ENCODE results near the gene NUDT11. TPM values are rescaled to one million over a fixed set of nuclear protein-coding genes. Genes with fewer than 3 reads are reported as not detected.
"Not testable (repeated sequence)": the region's sequence is repeated elsewhere in the genome, so short reads cannot be mapped to it uniquely, and the experiment has no call there.

NUDT11 gene
- under 1 TPM in 4 of 6 donors, not detected in 2; 0.16 to 0.32 (median 0.23) TPM for polyA plus RNA-seq (ENCODE audit: low read depth in 6 of 6)

DNA sequence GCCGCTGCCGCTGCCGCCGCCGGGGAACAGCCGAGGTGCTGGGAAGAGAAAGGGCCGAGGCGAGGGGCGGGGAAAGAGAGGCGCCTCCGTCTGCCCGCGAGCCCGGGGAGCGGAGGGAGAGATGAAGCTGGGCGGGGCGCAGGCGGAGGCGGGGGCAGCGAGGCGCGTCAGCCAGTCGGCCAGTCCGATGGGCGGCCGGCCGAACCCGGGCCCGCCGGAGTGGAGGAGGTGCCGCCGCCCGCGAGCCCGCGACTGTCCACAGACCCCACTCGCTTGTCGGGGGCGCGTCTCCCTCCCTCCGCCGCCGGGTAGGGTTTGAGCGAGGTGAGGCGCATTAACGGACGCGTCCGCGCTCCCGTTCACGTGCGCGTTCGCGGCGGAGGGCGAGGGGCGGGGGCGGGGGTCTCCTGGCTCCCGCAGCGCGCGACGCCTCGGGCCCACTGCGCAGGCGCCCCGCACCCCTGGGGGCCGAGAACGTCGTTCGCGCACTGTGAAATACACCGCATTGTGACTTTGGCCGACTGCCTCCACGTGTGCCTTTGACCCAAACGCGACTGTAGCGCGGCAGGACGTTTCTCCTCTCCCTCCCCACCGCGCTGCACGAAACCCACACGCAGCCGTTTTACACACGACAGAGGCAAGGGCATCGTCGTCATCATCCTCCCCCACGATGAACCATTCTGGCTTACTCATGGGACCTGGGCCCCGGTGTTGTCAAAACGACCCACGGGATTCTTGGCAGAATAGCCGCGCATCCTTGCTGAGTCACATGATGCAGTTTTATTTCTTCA, at the start of gene NUDT11:
NUDT11 (minus strand) TSS at position 92 of the 791 bp plus-strand sequence. CDS start 148 bp downstream, outside the sequence.
- Mint-ChIP-seq H3K27ac (peak within 1 kb of the TSS in 3 of 6 donors; percentile 67 to 88 (median 81)), H3K9me3 (peaks cover 0 to 10% (median 6%) of the 10 kb centered on the region in 7 donors), H3K4me1 (peaks cover 6 to 12% (median 11%) of the 10 kb centered on the region in 3 donors), H3K36me3 (no peaks in the 10 kb centered on the region), H3K4me3 (peak within 1 kb of the TSS; percentile 83 to 93 (median 88)), H3K27me3 (peaks cover 5 to 22% (median 21%) of the 10 kb centered on the region in 3 donors)
- DNase-seq, result no peak
- ATAC-seq (ENCODE audit: low read depth in 2 of 2), result peak; percentile 48

DNA sequence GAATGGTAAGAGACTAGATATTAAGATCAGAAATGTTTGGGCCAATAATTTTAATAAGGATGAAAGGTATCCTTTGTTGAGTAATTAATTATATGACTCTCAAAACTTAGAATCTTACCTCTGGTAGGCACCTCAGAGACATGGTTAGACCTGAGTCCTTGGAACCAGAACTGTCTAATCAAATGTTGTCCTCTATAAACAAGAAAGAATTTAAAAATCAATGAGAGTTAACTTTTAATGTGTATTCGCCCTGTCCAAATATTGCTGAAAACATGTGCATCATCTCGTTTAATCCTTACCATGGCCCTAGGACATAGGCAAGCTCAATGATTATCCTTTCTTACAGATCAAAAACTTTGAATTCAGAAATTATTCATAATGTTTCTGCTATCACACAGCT, 24.0 kb upstream of the NUDT11 start:
- Mint-ChIP-seq H3K27ac (no peak overlapping the region), H3K9me3 (peaks cover under 1 to 8% (median 2%) of the 10 kb centered on the region in 7 donors), H3K36me3 (no peaks in the 10 kb centered on the region), H3K4me1 (no peaks in the 10 kb centered on the region), H3K4me3 (no peak overlapping the region), H3K27me3 (peaks cover 8 to 16% (median 11%) of the 10 kb centered on the region in 3 donors)
- ATAC-seq (ENCODE audit: low read depth in 2 of 2) (no peak), DNase-seq (no peak)

DNA sequence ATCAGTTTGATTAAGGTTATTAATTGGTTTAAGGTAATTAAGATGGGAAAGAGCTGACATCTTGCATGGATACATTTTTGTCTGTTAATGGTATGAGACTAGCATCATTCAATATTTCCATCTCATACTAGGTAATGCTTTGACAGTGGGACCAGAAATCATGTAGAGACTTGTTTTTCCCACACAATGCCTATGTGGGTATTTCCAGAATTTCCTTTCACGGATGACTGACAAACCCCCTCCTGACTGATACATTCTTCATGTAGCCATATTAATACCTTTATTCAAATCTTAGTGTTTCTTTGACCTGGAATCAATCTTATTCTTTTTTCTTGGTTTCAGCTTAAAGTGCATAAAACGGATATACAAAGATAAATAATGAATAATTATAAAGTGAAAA, 22.7 kb upstream of the NUDT11 start:
- Mint-ChIP-seq H3K9me3 (peaks cover 3 to 11% (median 4%) of the 10 kb centered on the region in 7 donors), H3K27me3 (peaks cover 6 to 11% (median 8%) of the 10 kb centered on the region in 3 donors)
- H3K4me3 Mint-ChIP-seq; DNase-seq; H3K27ac Mint-ChIP-seq; ATAC-seq (ENCODE audit: low read depth in 2 of 2); H3K36me3 Mint-ChIP-seq; H3K4me1 Mint-ChIP-seq: not testable (repeated sequence)

DNA sequence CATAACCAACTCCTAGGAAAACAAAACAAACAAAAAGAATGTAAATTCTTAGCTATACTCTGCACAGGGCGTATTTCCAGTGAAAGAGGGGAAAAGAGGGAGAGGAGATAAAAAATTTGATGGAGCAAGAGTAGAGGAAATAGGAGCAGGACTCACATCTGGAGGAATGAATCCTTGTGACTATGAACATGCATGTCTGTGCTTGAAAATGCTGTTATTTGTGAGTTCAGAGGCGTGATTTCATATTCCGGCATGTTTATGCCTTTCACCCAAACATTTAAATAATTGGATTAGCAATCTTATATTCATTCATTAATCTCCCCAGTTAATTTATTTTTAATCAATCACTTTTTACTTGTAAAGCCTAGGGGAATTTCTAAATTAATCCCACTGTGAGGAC, 11.2 kb upstream of the NUDT11 start:
- peaks cover 10 to 13% (median 10%) of the 10 kb centered on the region in 3 donors for H3K27me3 Mint-ChIP-seq
- DNase-seq (no peak), ATAC-seq (ENCODE audit: low read depth in 2 of 2) (no peak)
- no peak overlapping the region for H3K27ac Mint-ChIP-seq
- no peaks in the 10 kb centered on the region for H3K4me1 Mint-ChIP-seq
- no peaks in the 10 kb centered on the region for H3K36me3 Mint-ChIP-seq
- peaks cover 0 to 12% (median 4%) of the 10 kb centered on the region in 7 donors for H3K9me3 Mint-ChIP-seq
- H3K4me3 Mint-ChIP-seq, result no peak overlapping the region

DNA sequence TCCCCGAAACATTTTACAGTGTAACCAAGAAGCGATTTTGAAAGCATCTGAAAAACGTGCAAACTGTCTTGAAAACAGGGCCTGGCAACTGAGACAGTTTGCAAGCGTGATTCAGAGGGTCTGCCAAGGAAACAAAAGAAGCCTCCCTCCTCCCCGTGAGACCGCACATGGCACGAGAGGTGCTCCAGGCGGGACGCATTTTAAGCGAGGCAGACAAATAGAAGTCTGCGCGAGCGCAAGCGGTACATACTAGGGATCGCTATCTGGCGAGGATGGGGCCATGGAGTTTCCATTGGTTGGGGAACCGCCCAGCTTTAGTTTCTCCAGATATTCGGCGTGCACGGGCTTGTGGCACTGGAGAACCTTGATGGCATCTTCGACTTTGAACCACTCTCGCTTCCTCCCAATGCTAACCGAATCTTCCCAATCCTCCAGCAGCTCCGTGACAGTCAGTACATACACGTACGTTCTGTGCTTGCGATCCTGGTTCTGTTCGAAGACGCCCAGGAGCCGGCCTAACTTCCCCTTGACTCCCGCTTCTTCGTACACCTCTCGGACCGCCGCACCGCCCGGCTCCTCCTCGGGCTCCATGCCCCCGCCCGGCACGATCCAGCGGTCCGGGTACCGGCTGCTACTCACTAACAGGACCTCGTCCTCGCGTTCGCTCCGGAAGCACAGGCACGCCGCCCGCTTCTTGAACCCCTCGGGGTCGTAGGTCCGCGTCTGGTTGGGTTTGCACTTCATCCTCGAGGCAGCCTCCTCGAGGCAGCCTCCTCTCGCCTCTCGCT, 497 bp downstream of the NUDT11 start:
- Mint-ChIP-seq H3K4me1 (peaks cover 6 to 12% (median 11%) of the 10 kb centered on the region in 3 donors), H3K4me3 (peak overlapping the region; percentile 54 to 93 (median 87)), H3K27me3 (peaks cover 5 to 29% (median 21%) of the 10 kb centered on the region in 3 donors), H3K27ac (peak overlapping the region in 1 of 6 donors; percentile 88)
- peak in 1 of 2 donors; percentile 18 for ATAC-seq (ENCODE audit: low read depth in 2 of 2)
- not testable (repeated sequence) for DNase-seq, H3K9me3 Mint-ChIP-seq, H3K36me3 Mint-ChIP-seq

DNA sequence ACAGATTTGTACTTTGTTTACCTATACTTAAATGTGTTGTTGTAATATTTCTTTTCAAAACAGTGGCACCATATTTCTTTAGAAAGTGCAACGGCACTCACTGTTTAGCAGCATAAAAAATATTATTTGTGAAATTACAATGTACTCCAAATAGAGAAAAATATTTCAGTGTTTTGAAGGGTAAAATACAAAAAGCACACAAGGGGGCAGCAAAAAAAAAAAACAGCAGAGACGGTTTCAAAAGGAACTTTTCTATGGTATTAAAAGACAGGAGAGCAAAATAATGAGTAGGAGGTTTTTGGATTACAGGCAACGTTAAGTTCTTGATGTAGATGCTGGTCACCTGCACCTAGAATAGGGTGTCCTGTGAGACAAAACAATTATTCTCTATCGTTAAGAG, 2.0 kb downstream of the NUDT11 start:
- DNase-seq (no peak), ATAC-seq (ENCODE audit: low read depth in 2 of 2) (no peak)
- peaks cover 5 to 29% (median 21%) of the 10 kb centered on the region in 3 donors for H3K27me3 Mint-ChIP-seq
- peaks cover 6 to 12% (median 11%) of the 10 kb centered on the region in 3 donors for H3K4me1 Mint-ChIP-seq
- H3K27ac Mint-ChIP-seq, result no peak overlapping the region
- no peaks in the 10 kb centered on the region for H3K36me3 Mint-ChIP-seq
- H3K4me3 Mint-ChIP-seq, result peak overlapping the region in 2 of 8 donors; percentile 9 to 54
- H3K9me3 Mint-ChIP-seq, result peaks cover 0 to 10% (median 6%) of the 10 kb centered on the region in 7 donors

DNA sequence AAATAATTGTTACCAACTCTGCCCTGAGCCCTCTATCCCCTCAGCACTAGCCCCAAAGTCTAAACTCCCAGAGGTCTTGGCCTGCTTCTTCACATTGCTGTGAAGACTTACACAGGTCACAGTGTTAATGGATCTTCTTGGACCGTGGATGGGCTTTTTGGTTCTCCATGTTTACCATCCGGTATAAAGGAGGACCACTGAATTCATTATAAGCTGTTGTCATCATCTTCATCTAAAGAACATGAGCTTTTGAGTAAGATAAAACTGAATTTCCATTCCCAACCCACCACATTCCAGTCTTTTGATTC, 8.5 kb downstream of the NUDT11 start:
- Mint-ChIP-seq H3K9me3 (no peaks in the 10 kb centered on the region), H3K36me3 (no peaks in the 10 kb centered on the region), H3K4me3 (no peak overlapping the region), H3K27ac (no peak overlapping the region), H3K27me3 (peaks cover 0 to 8% (median 0%) of the 10 kb centered on the region in 3 donors), H3K4me1 (no peaks in the 10 kb centered on the region)
- ATAC-seq (ENCODE audit: low read depth in 2 of 2), result no peak
- DNase-seq, result no peak

DNA sequence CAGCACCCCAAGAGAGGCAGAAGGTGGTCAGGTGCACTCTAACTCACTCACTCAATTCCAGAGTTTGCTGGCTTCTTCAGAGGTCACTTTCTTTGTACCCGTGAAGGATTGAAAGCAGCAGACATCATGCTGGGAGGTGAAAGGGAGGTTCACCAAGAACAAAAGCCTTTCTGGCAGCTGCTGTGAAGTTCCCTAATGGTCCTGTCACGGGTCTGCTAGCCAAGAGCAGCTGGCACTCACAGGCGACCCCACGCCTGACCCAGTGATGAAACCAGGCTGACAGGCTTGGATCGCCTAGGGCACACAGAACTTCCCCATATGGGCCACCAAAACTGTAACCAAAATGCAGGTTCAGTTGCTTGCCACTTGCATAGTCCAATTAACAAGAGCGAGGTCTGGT, 11.8 kb downstream of the NUDT11 start:
- Mint-ChIP-seq H3K27me3 (no peaks in the 10 kb centered on the region), H3K9me3 (no peaks in the 10 kb centered on the region), H3K27ac (no peak overlapping the region), H3K4me3 (peak overlapping the region in 1 of 8 donors; percentile 42), H3K36me3 (no peaks in the 10 kb centered on the region), H3K4me1 (no peaks in the 10 kb centered on the region)
- DNase-seq (no peak), ATAC-seq (ENCODE audit: low read depth in 2 of 2) (no peak)

DNA sequence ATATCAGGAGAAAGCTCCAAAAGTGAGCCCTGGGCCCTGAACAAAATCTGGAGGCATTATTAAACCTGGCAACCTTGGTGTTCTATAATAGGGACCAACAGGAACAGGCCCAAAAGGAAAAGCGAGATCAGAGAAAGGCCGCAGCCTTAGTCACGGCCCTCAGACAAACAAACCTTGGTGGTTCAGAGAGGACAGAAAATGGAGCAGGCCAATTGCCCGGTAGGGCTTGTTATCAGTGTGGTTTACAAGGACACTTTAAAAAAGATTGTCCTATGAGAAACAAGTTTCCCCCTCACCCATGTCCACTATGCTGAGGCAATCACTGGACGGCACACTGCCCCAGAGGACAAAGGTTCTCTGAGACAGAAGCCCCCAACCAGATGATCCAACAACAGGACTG, 14.0 kb downstream of the NUDT11 start:
- H3K36me3 Mint-ChIP-seq; H3K9me3 Mint-ChIP-seq; H3K27me3 Mint-ChIP-seq; H3K27ac Mint-ChIP-seq; ATAC-seq (ENCODE audit: low read depth in 2 of 2); H3K4me3 Mint-ChIP-seq; DNase-seq; H3K4me1 Mint-ChIP-seq: not testable (repeated sequence)

DNA sequence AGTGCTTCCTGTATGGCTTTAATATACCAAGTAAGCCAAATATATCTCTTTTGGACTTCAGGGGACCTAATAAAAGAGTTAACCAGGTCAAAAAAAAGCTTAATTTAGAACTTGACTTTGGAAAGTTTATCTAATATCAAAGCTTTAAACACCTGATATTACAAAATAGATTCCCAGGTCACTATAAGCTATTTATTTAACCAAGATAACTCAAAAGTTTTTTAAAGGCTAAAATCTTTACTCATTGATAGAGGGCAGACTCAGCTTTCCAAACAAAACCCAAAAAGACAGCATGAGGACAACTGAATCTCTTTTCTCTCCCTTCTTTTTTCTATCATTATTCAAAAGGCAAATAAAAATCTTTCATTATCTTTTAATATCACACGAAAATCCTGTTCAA, 19.5 kb downstream of the NUDT11 start:
- H3K27ac Mint-ChIP-seq, result no peak overlapping the region
- H3K9me3 Mint-ChIP-seq, result no peaks in the 10 kb centered on the region
- H3K4me3 Mint-ChIP-seq, result no peak overlapping the region
- no peak for ATAC-seq (ENCODE audit: low read depth in 2 of 2)
- H3K27me3 Mint-ChIP-seq, result peaks cover 0 to 5% (median 0%) of the 10 kb centered on the region in 3 donors
- no peaks in the 10 kb centered on the region for H3K36me3 Mint-ChIP-seq
- no peak for DNase-seq
- no peaks in the 10 kb centered on the region for H3K4me1 Mint-ChIP-seq

DNA sequence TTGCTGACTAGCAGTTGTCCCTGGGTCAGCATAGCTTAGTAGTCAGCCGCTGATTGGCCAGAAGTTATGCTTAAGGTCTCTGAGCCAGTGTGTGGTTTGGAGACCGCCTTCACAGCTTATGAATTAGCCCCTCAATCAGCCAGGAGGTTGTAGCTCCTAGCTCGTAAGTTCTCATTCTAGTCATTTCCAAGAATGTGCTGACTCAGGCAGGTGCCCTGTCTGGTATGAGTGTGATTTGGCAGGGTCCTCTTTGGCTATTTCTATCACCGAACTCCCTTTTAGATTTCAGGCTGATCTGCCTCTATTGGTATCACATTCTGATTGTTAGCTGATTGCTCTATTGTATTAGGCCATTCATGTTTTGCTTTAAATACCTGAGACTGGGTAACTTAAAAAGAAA, 33.1 kb downstream of the NUDT11 start:
- Mint-ChIP-seq H3K4me3 (no peak overlapping the region), H3K27me3 (no peaks in the 10 kb centered on the region), H3K36me3 (no peaks in the 10 kb centered on the region), H3K9me3 (no peaks in the 10 kb centered on the region), H3K27ac (no peak overlapping the region), H3K4me1 (no peaks in the 10 kb centered on the region)
- ATAC-seq (ENCODE audit: low read depth in 2 of 2) (no peak), DNase-seq (no peak)

DNA sequence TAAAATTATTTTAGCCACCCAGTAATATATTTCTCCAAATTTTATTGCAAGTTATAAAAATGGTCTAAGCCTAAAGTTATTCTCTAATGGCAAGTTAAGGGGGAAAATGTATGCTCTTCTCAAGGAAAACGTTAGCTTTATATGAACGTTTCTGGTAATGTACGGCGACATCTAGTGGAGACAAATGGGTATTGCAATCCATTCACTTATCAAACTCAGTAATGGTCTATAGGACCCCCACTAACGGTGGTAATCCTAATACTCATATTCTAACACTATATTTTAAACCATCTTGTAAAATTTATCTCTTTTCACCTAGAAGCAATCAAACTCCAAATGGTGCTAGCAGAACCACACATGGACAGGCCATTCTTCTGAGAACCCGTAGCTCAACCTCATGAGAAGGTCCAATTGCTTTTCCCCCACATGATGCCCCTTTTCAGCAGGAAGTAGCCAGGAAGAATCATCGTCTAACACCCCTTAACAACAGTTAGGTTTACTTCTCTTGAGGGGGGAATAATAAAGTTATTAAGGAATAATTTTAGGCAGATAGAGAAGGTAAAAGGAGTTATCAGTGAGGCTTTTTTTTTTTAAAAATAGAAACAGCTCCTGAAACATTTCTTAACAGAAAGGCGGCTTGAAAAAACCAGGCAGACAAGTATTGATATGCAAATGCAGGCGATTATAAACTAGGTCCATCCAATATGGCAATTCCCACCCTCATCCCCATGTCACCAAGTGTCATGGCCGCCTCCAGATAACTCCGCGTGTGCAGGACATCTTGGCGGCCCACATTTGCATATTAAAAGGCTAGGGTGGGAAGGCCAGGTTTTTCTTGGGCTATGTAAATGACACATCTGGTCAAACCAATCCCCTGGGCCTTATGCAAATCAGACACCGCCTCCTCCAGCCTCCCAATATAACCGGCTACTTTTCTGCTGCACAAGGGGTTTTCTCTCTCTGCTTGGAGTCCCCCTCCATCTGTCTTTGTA, 35.0 kb downstream of the NUDT11 start:
- Mint-ChIP-seq H3K27ac (peak overlapping the region in 1 of 6 donors; percentile 34), H3K36me3 (no peaks in the 10 kb centered on the region), H3K4me3 (no peak overlapping the region), H3K27me3 (no peaks in the 10 kb centered on the region), H3K9me3 (peaks cover 0 to 2% (median 0%) of the 10 kb centered on the region in 7 donors), H3K4me1 (no peaks in the 10 kb centered on the region)
- peak; percentile 31 for DNase-seq
- no peak for ATAC-seq (ENCODE audit: low read depth in 2 of 2)

DNA sequence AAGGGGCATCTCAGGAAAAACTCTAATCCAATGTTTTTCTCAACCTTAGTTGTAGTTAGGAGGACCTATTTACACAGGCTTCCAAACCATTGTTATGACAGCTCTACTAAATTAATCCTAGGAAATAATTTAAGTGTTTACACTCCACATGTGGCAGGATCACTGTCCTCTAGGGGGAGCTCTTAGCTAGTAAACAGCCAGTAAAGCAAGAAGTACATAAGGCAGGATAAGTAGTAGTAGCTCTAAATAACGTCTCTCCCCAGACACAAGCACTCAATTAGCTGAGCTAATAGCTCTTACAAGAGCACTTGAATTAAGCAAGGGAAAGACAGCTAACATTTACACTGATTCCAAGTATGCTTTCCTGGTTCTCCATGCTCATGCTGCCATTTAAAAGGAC, 37.3 kb downstream of the NUDT11 start:
- Mint-ChIP-seq H3K27ac (no peak overlapping the region), H3K4me1 (no peaks in the 10 kb centered on the region), H3K9me3 (peaks cover 0 to 2% (median 0%) of the 10 kb centered on the region in 7 donors), H3K27me3 (peaks cover 0 to 3% (median 2%) of the 10 kb centered on the region in 3 donors), H3K4me3 (no peak overlapping the region), H3K36me3 (no peaks in the 10 kb centered on the region)
- ATAC-seq (ENCODE audit: low read depth in 2 of 2) (no peak), DNase-seq (no peak)

All from naive B cell (primary cell).